GM18951 (cell line): Measurements from ENCODE around the gene RGS10.

Experiments used
- POLR2A ChIP-seq: IDR thresholded peaks from 4 replicates; pipeline ENCODE4 v1.6.1; 2011; ENCODE audit warnings: mild to moderate bottlenecking; ENCODE audit not compliant: insufficient read length, insufficient read depth; ENCODE audit errors: extremely low read depth
- in situ Hi-C: fragments of 300-500 bp; cut with MboI; formaldehyde crosslinking; loops from one replicate; pipeline ENCODE4 v1.12.0; 2022; ENCODE audit warnings: low sequenced_read_pairs, mixed read lengths, inconsistent platforms; ENCODE audit not compliant: unreplicated experiment

RGS10 gene

GRCh38 chr10:119457966-119458766 is 84.4 kb downstream of the RGS10 start:
- in situ Hi-C loops, result no loop called here

GRCh38 chr10:119456435-119456810 is 86.1 kb downstream of the RGS10 start:
- TF ChIP-seq POLR2A, result no peak
- in situ Hi-C loops, result no loop called here

More at GRCh38 chr10:119457966-119458766, 84.4 kb downstream of the RGS10 start:
- no peak for TF ChIP-seq POLR2A

- in situ Hi-C loops, result no loop called here
- no peak for TF ChIP-seq POLR2A
Observed at GRCh38 chr10:119455609-119456434, 86.7 kb downstream of the RGS10 start.

GRCh38 chr10:119454990-119455389 is 87.5 kb downstream of the RGS10 start:
- in situ Hi-C loops, result no loop called here

GRCh38 chr10:119454316-119454715 is 88.2 kb downstream of the RGS10 start:
- no peak for TF ChIP-seq POLR2A
- in situ Hi-C loops, result no loop called here

More at GRCh38 chr10:119454990-119455389, 87.5 kb downstream of the RGS10 start:
- TF ChIP-seq POLR2A, result no peak

GRCh38 chr10:119453313-119453712 is 89.2 kb downstream of the RGS10 start:
- no peak for TF ChIP-seq POLR2A
- in situ Hi-C loops, result no loop called here

GRCh38 chr10:119452396-119452795 is 90.1 kb downstream of the RGS10 start:
- TF ChIP-seq POLR2A, result no peak
- in situ Hi-C loops, result no loop called here

GRCh38 chr10:119451300-119451896 is 91.1 kb downstream of the RGS10 start:
- TF ChIP-seq POLR2A, result no peak
- in situ Hi-C loops, result no loop called here

GRCh38 chr10:119450606-119451299 is 91.8 kb downstream of the RGS10 start:
- in situ Hi-C loops, result no loop called here
- TF ChIP-seq POLR2A, result no peak
